ENCODE data around the gene HERC6.
"Not testable (repeated sequence)": the region's sequence is repeated elsewhere in the genome, so short reads cannot be mapped to it uniquely, and the experiment has no call there.

HERC6 gene

GRCh38 chr4:88447371-88448095, 68.9 kb downstream of the HERC6 start:
- DNase-seq = no peak

- not testable (repeated sequence) for DNase-seq
These were observed 69.6 kb downstream of the HERC6 start for GRCh38 chr4:88448211-88448765.

- no peak for DNase-seq
These were observed 70.2 kb downstream of the HERC6 start for GRCh38 chr4:88448889-88449288.

GRCh38 chr4:88449290-88449689, 70.6 kb downstream of the HERC6 start:
- no peak for DNase-seq

GRCh38 chr4:88451205-88451604, 72.6 kb downstream of the HERC6 start:
- DNase-seq = no peak

- DNase-seq = no peak
These were observed 74.3 kb downstream of the HERC6 start for GRCh38 chr4:88452912-88453311.

- DNase-seq = peak; percentile 90
These were observed 78.1 kb downstream of the HERC6 start, which contains the start of gene HERC5 for GRCh38 chr4:88456670-88457306. TSS of gene HERC5 (plus strand) at chr4:88457119. CDS start at chr4:88457270, 151 bp downstream.

- peak; percentile 45 for DNase-seq
These were observed 78.9 kb downstream of the HERC6 start for GRCh38 chr4:88457307-88458103.

GRCh38 chr4:88458104-88458740, 79.6 kb downstream of the HERC6 start:
- no peak for DNase-seq

GRCh38 chr4:88465653-88466192, 87.1 kb downstream of the HERC6 start:
- no peak for DNase-seq

- no peak for DNase-seq
These were observed 88.7 kb downstream of the HERC6 start for GRCh38 chr4:88467392-88467791.

GRCh38 chr4:88477229-88477860, 98.7 kb downstream of the HERC6 start:
- no peak for DNase-seq

- DNase-seq = no peak
These were observed 99.6 kb downstream of the HERC6 start for GRCh38 chr4:88478247-88478646.

- DNase-seq = no peak
These were observed 102.9 kb downstream of the HERC6 start for GRCh38 chr4:88481537-88481936.

GRCh38 chr4:88489100-88489761, 110.6 kb downstream of the HERC6 start:
- no peak for DNase-seq
